GM19240 (cell line): Measurements from ENCODE around the gene IGF2R.
"Not testable (repeated sequence)": the region's sequence is repeated elsewhere in the genome, so short reads cannot be mapped to it uniquely, and the experiment has no call there.

Experiments used
- DNase-seq: peaks from one replicate; pipeline ENCODE4 v3.0.0; 2011; ENCODE audit warnings: low spot score; ENCODE audit not compliant: insufficient read length

The IGF2R gene, protein sequence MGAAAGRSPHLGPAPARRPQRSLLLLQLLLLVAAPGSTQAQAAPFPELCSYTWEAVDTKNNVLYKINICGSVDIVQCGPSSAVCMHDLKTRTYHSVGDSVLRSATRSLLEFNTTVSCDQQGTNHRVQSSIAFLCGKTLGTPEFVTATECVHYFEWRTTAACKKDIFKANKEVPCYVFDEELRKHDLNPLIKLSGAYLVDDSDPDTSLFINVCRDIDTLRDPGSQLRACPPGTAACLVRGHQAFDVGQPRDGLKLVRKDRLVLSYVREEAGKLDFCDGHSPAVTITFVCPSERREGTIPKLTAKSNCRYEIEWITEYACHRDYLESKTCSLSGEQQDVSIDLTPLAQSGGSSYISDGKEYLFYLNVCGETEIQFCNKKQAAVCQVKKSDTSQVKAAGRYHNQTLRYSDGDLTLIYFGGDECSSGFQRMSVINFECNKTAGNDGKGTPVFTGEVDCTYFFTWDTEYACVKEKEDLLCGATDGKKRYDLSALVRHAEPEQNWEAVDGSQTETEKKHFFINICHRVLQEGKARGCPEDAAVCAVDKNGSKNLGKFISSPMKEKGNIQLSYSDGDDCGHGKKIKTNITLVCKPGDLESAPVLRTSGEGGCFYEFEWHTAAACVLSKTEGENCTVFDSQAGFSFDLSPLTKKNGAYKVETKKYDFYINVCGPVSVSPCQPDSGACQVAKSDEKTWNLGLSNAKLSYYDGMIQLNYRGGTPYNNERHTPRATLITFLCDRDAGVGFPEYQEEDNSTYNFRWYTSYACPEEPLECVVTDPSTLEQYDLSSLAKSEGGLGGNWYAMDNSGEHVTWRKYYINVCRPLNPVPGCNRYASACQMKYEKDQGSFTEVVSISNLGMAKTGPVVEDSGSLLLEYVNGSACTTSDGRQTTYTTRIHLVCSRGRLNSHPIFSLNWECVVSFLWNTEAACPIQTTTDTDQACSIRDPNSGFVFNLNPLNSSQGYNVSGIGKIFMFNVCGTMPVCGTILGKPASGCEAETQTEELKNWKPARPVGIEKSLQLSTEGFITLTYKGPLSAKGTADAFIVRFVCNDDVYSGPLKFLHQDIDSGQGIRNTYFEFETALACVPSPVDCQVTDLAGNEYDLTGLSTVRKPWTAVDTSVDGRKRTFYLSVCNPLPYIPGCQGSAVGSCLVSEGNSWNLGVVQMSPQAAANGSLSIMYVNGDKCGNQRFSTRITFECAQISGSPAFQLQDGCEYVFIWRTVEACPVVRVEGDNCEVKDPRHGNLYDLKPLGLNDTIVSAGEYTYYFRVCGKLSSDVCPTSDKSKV (N-terminal part only)

GRCh38 chr6:159968295-159969203 is at the start of gene IGF2R:
Gene IGF2R (plus strand): TSS chr6:159969082. CDS start chr6:159969247, 165 bp downstream.
- DNase-seq, result peak; percentile 92

DNA sequence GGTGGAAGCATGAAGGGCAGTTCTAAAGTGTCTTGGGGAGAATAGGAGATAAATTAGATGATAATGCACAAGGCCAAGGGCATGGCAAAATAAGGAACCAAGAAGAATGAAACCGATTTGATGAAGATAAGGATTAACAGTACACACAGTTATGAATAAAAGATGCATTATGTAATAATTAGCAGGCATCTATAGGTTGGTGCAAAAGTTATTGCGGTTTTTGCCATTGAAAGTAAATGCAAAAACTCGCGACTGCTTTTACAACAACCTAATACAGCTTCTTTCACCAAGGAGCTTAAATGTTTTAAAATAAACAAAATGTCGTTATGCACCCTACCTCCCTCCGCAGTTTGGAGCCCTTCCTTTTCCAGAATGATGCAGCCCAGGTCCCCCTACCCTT is 49.1 kb upstream of the IGF2R start:
- no peak for DNase-seq

DNA sequence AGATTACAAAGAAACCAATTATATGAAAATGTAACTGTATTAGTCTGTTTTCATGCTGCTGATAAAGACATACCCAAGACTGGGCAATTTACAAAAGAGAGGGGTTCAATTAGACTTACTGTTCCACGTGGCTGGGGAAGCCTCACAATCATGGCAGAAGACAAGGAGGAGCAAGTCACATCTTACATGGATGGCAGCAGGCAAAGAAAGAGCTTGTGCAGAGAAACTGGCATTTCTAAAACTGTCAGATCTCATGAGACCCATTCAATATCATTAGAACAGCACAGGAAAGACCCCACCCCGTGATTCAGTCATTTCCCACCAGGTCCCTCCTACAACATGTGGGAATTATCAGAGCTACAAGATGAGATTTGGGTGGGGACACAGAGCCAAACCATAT is 44.7 kb upstream of the IGF2R start:
- not testable (repeated sequence) for DNase-seq

DNA sequence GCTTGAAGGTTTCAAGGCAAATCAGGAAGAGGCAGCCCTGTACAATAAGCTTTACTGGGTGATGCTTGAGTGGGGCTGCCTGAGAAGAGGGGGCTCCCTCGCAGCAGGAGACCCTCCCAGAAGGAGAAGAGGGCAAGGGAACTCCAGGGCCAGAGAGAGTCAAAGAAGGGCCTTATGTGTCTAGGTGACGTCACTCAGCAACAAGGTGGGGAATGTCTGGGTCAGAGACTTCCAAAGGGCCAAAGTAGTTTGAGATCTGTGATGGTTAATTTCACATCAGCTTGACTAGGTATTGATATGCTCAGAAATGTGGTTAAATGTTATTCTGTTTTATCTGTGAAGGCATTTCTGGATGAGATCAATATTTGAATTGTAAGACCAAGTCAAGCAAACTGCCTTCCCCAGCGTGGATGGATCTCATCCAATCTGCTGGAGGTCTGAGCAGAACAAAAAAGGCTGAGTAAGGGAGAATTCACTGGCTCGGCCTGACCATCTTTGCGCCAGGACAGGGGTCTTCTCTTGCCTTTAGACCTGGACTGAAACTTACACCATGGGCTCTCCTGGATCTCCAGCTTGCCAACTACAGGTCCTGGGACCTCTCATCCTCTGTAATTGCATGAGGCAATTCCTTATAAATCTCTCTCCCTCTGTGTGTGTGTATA is 42.2 kb upstream of the IGF2R start:
- DNase-seq, result no peak

DNA sequence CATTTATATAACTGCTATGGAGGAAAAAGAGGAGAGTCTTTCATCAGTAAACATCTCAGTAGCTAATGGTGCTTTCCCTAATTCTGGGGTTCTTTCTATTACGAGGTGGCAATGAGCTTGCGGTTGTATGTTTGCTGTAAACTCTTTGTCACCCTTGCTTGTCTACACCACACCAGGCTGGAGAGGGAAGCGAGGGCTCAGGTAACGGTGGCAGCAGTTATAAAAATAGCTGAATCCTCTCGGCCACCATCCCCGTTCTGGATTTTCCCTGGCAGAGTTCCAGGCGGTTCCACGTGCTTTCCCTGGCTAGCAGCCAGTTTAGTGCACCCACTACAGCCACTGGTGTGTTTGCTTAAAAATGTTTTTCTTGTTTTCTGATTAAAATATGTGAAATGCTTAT is 39.1 kb upstream of the IGF2R start:
- DNase-seq, result no peak

DNA sequence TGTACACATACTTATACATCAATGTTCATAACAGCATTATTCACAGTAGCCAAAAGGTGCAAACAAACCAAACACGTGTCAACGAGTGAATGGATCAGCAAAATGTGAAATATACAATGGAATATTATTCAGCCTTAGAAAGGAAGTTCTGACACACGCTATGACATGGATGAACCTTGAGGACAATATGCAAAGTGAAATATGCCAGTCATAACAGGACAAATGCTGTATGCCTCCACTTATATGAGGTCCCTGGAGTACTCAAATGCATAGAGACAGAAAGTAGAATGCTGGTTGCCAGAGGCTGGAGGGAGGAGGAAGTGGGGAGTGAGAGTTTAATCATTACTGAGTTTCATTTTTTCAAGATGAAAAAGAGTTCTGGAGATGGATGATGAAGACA is 37.8 kb upstream of the IGF2R start:
- DNase-seq, result no peak

DNA sequence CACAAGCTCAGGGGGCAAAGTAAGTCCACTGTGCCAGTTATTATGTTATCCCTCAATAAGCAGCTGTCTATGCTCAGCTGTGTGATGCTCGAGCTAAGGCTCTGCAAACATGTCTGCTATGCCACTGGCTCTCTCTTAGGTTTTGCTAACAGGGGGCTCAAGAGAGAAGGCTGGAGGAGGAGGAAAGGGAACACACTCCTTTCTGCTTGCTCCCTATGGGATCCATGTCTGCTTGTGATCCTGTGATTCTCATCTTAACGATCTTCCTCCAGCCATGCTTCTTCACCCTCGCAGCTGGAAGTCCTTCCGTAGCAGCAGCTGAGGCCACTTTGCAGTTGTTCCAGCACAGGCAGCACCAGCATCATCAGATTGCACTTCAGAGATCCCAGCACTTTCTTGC is 37.0 kb upstream of the IGF2R start:
- no peak for DNase-seq

- DNase-seq, result no peak
Observed at GRCh38 chr6:159933077-159933476, 35.8 kb upstream of the IGF2R start.

DNA sequence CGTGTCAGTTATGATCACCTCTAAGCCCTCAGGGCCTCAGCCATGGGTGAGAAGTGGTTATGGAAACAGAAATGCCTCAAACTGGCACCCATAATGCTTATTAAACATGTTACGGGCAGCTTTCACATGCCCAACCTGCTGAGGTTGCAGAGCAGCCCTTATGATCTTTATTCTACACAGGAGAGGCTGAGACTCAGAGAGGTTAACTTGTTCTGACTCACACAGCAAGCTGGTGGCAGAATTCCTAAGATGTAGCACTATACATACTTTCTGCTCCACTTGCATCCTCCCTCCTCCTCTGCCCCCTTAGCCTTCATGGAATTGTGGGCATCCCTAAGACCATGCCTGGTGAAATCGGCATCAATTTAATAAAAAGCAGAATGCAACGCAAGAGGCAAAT is 34.7 kb upstream of the IGF2R start:
- DNase-seq, result no peak

DNA sequence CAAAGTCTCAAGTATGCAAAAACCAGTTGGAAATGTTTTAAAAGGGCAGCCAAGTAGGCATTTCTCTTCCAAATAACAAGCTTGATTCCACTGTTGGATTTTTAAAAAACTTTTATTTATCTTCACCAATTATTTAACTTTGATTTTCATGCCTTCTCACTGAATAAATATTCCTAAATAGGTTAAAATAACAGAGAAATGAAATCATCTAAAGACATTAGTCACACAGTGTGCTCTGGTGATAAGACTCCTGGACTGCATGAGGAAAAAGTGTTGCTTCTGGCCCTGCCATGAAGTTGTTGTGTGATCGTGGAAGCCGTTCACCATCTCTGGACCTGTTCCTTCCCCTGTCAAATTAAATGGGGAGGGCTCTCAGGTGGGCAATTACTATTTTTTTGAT is 33.8 kb upstream of the IGF2R start:
- no peak for DNase-seq

GRCh38 chr6:159935633-159936032 is 33.2 kb upstream of the IGF2R start:
- DNase-seq, result no peak

DNA sequence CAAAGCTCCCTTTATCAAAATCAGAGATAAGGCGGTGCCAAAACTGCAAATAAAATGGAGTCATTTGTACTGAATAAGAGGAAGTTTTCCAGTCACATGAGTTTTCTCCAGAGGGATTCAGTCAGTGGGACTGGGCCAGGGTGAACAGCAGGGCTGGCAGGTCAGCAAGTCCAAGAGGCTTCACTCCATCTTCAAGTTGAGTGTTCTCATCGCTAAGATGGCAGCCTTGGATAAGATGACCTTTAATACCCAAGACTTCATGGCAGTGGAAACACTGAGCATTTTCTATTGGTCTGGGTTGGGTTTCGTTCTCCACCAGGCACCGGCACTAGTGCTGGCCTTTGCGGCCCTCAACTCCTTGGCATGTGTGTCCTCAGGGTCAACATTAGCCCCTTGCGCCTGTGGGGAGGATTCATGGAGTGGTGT is 29.3 kb upstream of the IGF2R start:
- DNase-seq, result no peak

DNA sequence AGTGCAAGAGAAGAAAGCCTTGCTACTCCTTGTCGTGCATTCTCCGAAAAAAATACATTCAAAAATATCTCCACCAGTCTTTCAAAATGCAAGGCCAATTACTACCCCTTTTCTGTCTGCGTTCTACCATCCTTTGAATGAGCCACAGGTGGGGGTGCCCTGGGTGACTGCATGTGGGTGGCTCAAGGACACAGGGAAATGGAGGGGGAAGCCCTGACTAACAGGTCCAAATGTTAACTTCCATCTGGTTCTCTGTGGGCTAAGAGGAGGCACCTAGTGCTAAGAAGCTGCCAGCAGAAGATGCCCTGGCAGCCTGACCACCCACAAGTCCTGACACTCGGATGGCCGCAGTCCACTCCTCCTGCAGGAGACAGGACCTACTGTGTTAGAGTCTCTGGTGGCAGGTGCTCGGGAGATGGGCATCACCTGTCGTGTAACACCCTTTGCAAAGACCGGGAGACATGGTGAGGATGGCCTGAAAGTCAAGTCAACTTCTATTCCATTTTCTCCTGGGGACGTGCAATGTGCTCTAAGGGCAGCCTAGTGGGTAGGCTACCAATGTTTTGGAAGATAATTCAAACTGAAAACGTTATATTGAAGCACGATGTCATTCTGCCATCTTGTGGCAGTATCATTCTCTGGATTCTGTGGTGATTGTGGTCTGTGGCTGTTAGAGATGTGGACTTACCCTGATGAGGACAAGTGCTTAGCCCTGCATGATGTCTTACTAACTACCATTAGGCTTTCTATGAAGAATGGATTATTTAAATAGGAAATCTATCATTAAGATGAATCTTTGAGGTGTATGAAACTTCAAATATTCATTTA is 27.4 kb upstream of the IGF2R start:
- no peak for DNase-seq

GRCh38 chr6:159943101-159943632 is 25.7 kb upstream of the IGF2R start:
- no peak for DNase-seq

GRCh38 chr6:159943968-159944598 is 24.8 kb upstream of the IGF2R start:
- no peak for DNase-seq

DNA sequence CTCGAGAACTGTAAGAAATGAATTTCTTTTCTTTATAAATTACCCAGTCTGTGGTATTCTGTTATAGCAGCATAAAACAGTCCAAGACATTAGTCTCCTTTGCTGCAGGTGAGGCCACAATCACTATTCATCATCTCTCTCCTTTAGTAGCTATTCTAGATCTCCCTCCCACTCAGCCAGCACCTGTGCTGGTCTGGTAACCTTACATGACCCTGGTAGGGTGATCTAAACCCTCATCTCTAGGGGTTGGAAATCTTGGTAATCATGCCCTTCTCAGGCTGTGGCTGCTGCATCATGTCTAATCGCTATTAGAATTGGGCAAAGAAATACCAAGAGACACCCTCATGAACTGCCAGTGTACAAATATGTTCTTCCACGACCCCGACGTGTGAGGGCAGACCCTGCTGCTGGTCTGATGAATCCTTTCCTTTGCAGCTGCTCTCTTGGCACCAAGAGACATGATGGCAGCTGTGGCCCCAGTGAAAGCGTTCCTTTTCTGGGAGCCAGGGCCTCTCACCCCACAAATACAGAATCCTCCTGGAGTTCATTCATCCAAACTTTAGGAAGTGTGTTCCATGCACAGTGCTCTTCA is 23.0 kb upstream of the IGF2R start:
- DNase-seq, result no peak

DNA sequence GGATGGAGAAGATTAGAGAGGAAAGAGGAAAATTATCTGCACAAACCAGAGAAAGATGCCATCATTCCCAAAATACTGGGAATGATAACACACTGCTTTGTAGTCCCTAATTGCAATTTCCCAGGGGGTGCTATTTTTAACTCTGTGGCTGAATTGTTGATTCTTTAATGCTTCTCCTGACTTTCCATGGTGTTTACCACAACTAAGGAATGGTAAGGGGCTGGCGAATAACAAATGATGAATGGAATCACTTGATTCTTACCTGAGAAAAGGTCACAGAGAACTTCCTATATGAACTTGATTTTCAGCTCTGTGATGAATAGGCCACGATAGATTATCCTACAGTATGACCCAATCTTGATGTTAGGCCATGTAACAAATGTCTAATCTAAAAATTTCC is 22.0 kb upstream of the IGF2R start:
- DNase-seq, result no peak

DNA sequence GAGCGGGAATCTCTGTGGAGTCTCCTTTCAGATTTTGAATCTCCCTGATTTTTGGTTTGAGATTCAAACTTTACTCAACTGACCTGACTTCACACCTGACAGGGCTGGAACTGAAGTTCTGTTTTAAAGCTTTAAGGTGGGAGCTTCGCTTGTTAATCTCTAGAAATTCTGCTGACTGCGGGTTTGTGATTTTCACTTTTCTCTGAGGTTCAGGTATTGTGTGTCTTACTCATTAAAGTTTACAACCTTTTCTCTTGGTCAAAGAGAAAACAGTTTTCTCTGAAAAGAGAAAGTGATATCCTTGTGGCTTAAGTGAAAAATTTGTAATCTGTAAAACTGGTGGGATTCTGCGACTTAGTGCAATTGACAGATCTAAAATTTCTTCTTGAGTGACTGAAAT is 20.7 kb upstream of the IGF2R start:
- no peak for DNase-seq
